Measurements from ENCODE around the gene KMT2B. TPM values are rescaled to one million over a fixed set of nuclear protein-coding genes. Genes with fewer than 3 reads are reported as not detected.

The KMT2B gene
- total and polyA plus RNA-seq, 12 donors, result 6.6 to 97.3 (median 22.6) TPM

GRCh38 chr19:35780717-35781116, 62.9 kb downstream of the KMT2B start:
- DNase-seq, result no peak
- intact Hi-C loops (cut with DNase I), result no loop called here
- WGBS, 4 donors, result 94 to 97% (median 96%) methylated on average over 11 to 20 of the region's 20 CpGs
- no peaks in the 10 kb centered on the region for H3K9me3 ChIP-seq (replicated peaks in 1 of 3)
- H3K27me3 ChIP-seq, result no peaks in the 10 kb centered on the region
- TF ChIP-seq POLR2A (IDR thresholded peaks at IDR 0.05) (no peak), CTCF (IDR thresholded peaks at IDR 0.05) (no peak)
- H3K36me3 ChIP-seq (replicated peaks in 1 of 2), result peaks cover 0 to 6% of the 10 kb centered on the region in 2 donors
- no peak overlapping the region for H3K27ac ChIP-seq
- H3K4me3 ChIP-seq, result no peak overlapping the region
- H3K4me1 ChIP-seq (replicated peaks in 1 of 2), result no peaks in the 10 kb centered on the region

- TF ChIP-seq CTCF (IDR thresholded peaks at IDR 0.05) (no peak), POLR2A (IDR thresholded peaks at IDR 0.05) (no peak)
- H3K27me3 ChIP-seq, result no peaks in the 10 kb centered on the region
- 84 to 92% (median 91%) methylated on average over 9 of the region's 9 CpGs for WGBS, 4 donors
- H3K36me3 ChIP-seq (replicated peaks in 1 of 2), result peaks cover 0 to 6% of the 10 kb centered on the region in 2 donors
- intact Hi-C loops (cut with DNase I), result no loop called here
- no peak overlapping the region for H3K4me3 ChIP-seq
- no peak overlapping the region for H3K27ac ChIP-seq
- H3K4me1 ChIP-seq (replicated peaks in 1 of 2), result no peaks in the 10 kb centered on the region
- H3K9me3 ChIP-seq (replicated peaks in 1 of 3), result no peaks in the 10 kb centered on the region
- DNase-seq, result no peak
These were observed 63.8 kb downstream of the KMT2B start for GRCh38 chr19:35781650-35782049.

DNA sequence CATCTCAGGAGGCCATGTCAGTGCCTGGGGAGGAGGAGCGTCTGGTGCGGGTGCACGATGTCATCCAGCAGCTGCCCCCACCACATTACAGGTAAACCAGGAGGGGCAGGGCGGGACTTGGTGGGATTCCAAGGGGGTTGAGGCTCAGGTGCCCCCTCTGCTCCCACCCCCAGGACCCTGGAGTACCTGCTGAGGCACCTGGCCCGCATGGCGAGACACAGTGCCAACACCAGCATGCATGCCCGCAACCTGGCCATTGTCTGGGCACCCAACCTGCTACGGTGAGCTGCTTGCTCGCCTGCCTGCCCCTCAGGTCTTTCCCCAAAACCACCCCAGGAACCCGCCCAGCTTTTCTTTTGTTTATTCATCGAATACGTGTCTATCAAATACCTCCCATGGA, 64.8 kb downstream of the KMT2B start:
- DNase-seq, result no peak
- WGBS, 4 donors, result 93 to 98% (median 96%) methylated on average over 6 to 12 of the region's 12 CpGs
- no peak overlapping the region for H3K4me3 ChIP-seq
- H3K27ac ChIP-seq, result no peak overlapping the region
- intact Hi-C loops (cut with DNase I), result no loop called here
- no peaks in the 10 kb centered on the region for H3K4me1 ChIP-seq (replicated peaks in 1 of 2)
- H3K36me3 ChIP-seq (replicated peaks in 1 of 2), result peaks cover 0 to 6% of the 10 kb centered on the region in 2 donors
- TF ChIP-seq POLR2A (IDR thresholded peaks at IDR 0.05) (no peak), CTCF (IDR thresholded peaks at IDR 0.05) (no peak)
- no peaks in the 10 kb centered on the region for H3K27me3 ChIP-seq
- no peaks in the 10 kb centered on the region for H3K9me3 ChIP-seq (replicated peaks in 1 of 3)

DNA sequence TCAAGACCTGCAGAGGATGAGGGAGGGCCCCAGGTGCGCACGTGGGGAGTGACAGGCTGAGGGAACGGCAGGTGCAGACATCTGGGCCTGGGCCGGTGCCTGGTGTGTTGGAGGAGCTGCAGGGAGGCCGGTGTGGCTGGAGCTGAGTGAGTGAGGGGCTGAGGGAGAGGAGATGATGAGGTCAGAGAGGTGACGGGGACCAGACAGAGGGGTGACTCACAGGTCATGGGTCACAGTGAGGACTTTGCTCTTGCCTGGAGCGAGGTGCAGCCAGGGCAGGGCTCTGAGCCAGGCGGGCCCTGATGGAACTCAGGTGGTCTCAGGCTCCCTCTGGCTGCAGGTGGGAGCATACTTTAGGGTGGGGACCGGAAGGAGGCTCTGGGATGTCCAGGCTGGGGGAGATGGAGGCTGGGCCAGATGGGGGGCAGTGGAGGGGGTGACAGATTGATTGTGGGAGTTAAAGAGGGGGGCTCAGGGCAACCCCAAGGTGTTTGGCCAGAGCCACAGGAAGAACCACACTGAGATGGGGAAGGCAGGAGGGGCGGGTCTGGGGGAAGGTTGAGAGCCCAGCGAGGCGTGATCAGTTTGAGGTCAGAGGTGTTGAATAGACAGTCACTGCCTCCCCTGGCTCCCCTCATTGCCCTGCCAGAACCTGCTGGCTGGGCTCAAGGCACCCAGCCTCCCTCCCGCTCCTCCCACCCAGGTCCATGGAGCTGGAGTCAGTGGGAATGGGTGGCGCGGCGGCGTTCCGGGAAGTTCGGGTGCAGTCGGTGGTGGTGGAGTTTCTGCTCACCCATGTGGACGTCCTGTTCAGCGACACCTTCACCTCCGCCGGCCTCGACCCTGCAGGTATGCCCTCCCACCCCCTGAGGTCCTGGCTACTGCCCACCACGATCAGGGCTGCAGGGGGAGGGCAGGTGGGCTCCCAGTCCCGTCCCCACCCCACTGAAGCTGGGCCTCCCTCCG, 65.9 kb downstream of the KMT2B start:
- no peaks in the 10 kb centered on the region for H3K9me3 ChIP-seq (replicated peaks in 1 of 3)
- no peaks in the 10 kb centered on the region for H3K27me3 ChIP-seq
- no peak for DNase-seq
- TF ChIP-seq CTCF (IDR thresholded peaks at IDR 0.05), result no peak
- no peak for TF ChIP-seq POLR2A (IDR thresholded peaks at IDR 0.05)
- H3K4me3 ChIP-seq, result no peak overlapping the region
- H3K4me1 ChIP-seq (replicated peaks in 1 of 2), result no peaks in the 10 kb centered on the region
- 86 to 92% (median 89%) methylated on average over 17 to 28 of the region's 28 CpGs for WGBS, 4 donors
- peaks cover 0 to 6% of the 10 kb centered on the region in 2 donors for H3K36me3 ChIP-seq (replicated peaks in 1 of 2)
- H3K27ac ChIP-seq, result no peak overlapping the region
- intact Hi-C loops (cut with DNase I), result no loop called here
